Activated B cell treated with CpG ODN at 0.5 μM for 24 hours (primary cell): ENCODE data around the gene MIS18A. TPM values are rescaled to one million over a fixed set of nuclear protein-coding genes. Genes with fewer than 3 reads are reported as not detected.

ENCODE experiments used
- ATAC-seq: fragments of 200-7000 bp; cut with Tn5 transposase; one replicate; pipeline ENCODE4 v1.10.0; 2021; ENCODE audit warnings: low read depth, mild to moderate bottlenecking, moderate library complexity
- CTCF ChIA-PET: fragments of 350-600 bp; sonication (Branson Sonifier 250); formaldehyde crosslinking; loops from one replicate; lab custom pipeline; 2021; ENCODE audit warnings: antibody characterized with exemption; lab: Charles Lee
- POLR2A ChIA-PET: fragments of 350-600 bp; sonication (Branson Sonifier 250); formaldehyde crosslinking; loops from one replicate; lab custom pipeline; 2021; ENCODE audit warnings: antibody characterized with exemption; lab: Charles Lee
- DNase-seq: peaks from one replicate; pipeline ENCODE4 v3.0.0; 2022
- H3K27ac Mint-ChIP-seq: one replicate; pipeline ENCODE4 v1.8.0; 2020; ENCODE audit warnings: mixed read lengths
- H3K27me3 Mint-ChIP-seq: one replicate; pipeline ENCODE4 v1.8.0; 2021; ENCODE audit warnings: mixed read lengths
- H3K36me3 Mint-ChIP-seq: one replicate; pipeline ENCODE4 v1.8.0; 2021; ENCODE audit warnings: low read depth, mixed read lengths
- H3K4me1 Mint-ChIP-seq: one replicate; pipeline ENCODE4 v1.8.0; 2021; ENCODE audit warnings: mixed read lengths
- H3K4me3 Mint-ChIP-seq: one replicate; pipeline ENCODE4 v1.8.0; 2020; ENCODE audit warnings: mild to moderate bottlenecking, mixed read lengths
- H3K9me3 Mint-ChIP-seq: one replicate; pipeline ENCODE4 v1.8.0; 2020; ENCODE audit warnings: mixed read lengths
- intact Hi-C: fragments of 100-400 bp; cut with micrococcal nuclease; formaldehyde crosslinking; loops from one replicate; pipeline ENCODE4 v1.15.1; 2024
- total RNA-seq: library from RNA; stranded (reverse); gene quantifications from 2 replicates; pipeline ENCODE4 v1.2.3, GENCODE V29; 2022
- TF ChIP-seq, protein P1 (sequence below): fragments of 200-600 bp; IDR thresholded peaks from one replicate; pipeline ENCODE4 v1.8.0; 2022; ENCODE audit warnings: antibody characterized with exemption, mild to moderate bottlenecking

MIS18A gene
- total RNA-seq, 1 donor from 2014 or later = 7.7 TPM

DNA sequence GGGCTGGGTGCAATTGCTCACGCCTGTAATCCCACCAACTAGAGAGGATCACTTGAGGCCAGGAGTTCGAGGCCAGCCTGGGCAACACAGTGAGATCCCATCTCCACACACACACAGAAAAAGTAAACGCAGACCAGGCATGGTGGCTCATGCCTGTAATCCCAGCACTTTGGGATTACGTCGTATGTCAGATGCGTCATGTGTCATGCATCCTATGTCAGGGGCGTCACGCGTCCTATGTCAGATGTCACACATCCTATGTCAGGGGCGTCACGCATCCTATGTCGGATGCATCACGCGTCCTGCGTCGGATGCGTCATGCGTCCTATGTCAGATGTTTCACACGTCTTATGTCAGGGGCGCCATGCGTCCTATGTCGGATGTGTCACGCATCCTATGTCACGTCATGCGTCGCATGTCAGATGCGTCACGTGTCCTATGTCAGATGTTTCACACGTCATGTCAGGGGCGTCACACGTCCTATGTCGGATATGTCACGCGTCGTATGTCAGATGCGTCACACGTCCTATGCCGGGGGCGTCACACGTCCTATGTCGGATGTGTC, 21.4 kb upstream of the MIS18A start:
- intact Hi-C loops = no loop called here
- ChIA-PET POLR2A (no interaction called here), CTCF (no interaction called here)
- H3K4me3 Mint-ChIP-seq = no peak overlapping the region
- H3K9me3 Mint-ChIP-seq = no peaks in the 10 kb centered on the region
- H3K36me3 Mint-ChIP-seq = peaks cover 20% of the 10 kb centered on the region
- no peaks in the 10 kb centered on the region for H3K27me3 Mint-ChIP-seq
- ATAC-seq (no peak), DNase-seq (no peak)
- TF ChIP-seq, protein P1, sequence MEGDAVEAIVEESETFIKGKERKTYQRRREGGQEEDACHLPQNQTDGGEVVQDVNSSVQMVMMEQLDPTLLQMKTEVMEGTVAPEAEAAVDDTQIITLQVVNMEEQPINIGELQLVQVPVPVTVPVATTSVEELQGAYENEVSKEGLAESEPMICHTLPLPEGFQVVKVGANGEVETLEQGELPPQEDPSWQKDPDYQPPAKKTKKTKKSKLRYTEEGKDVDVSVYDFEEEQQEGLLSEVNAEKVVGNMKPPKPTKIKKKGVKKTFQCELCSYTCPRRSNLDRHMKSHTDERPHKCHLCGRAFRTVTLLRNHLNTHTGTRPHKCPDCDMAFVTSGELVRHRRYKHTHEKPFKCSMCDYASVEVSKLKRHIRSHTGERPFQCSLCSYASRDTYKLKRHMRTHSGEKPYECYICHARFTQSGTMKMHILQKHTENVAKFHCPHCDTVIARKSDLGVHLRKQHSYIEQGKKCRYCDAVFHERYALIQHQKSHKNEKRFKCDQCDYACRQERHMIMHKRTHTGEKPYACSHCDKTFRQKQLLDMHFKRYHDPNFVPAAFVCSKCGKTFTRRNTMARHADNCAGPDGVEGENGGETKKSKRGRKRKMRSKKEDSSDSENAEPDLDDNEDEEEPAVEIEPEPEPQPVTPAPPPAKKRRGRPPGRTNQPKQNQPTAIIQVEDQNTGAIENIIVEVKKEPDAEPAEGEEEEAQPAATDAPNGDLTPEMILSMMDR = no peak
- H3K27ac Mint-ChIP-seq = no peak overlapping the region
- no peaks in the 10 kb centered on the region for H3K4me1 Mint-ChIP-seq

DNA sequence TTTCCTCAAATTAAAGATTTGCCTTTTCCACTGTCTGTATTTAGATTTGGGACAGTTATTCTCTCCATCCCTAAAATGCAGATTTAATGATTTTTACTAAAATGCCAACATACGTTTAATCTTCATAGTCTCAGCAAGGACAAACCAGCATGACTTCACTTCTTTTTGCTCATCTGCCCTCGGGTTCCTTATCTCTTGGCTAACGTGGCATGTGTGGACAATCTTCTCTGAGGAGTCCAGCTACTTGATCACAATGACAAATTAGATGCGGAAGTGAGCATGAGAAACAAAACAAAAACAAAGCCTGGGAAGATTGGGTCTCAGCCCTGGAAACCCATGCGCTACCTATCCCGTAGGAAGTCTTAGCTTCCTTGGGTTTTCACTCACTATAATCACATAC, 20.8 kb upstream of the MIS18A start:
- no peak for ATAC-seq
- H3K9me3 Mint-ChIP-seq = no peaks in the 10 kb centered on the region
- H3K4me3 Mint-ChIP-seq = no peak overlapping the region
- POLR2A ChIA-PET = no interaction called here
- DNase-seq = no peak
- H3K36me3 Mint-ChIP-seq = peaks cover 20% of the 10 kb centered on the region
- intact Hi-C loops = no loop called here
- no peak overlapping the region for H3K27ac Mint-ChIP-seq
- CTCF ChIA-PET = no interaction called here
- H3K27me3 Mint-ChIP-seq = no peaks in the 10 kb centered on the region
- TF ChIP-seq, protein P1 = no peak
- H3K4me1 Mint-ChIP-seq = no peaks in the 10 kb centered on the region

DNA sequence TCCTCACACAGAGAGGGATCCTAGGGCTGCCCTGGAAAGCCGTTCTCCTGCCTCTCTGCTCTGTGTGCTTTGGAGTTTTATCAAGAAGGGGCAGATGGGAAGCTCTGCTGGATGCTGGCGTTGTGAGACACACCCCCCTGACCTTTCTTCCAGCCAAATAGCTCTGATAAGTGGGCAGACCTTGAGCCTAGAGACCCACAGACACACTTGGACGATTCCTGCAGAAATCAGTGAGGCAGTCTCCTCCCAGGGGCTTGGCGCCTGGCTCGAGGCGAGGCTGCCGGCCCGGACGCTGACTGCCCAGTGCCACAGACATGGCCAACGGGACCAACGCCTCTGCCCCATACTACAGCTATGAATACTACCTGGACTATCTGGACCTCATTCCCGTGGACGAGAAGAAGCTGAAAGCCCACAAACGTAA, 19.8 kb upstream of the MIS18A start, which contains the start of gene MRAP:
Gene MRAP (plus strand): TSS at position 198 of the 424 bp plus-strand sequence. CDS start 117 bp downstream, at position 315.
- ChIA-PET CTCF (no interaction called here), POLR2A (no interaction called here)
- H3K27me3 Mint-ChIP-seq = no peaks in the 10 kb centered on the region
- no peak within 1 kb of the TSS for H3K4me3 Mint-ChIP-seq
- intact Hi-C loops = no loop called here
- H3K4me1 Mint-ChIP-seq = no peaks in the 10 kb centered on the region
- no peaks in the 10 kb centered on the region for H3K9me3 Mint-ChIP-seq
- H3K36me3 Mint-ChIP-seq = peaks cover 20% of the 10 kb centered on the region
- DNase-seq (no peak), ATAC-seq (no peak)
- TF ChIP-seq, protein P1 = no peak
- peak within 1 kb of the TSS; percentile 33 for H3K27ac Mint-ChIP-seq

DNA sequence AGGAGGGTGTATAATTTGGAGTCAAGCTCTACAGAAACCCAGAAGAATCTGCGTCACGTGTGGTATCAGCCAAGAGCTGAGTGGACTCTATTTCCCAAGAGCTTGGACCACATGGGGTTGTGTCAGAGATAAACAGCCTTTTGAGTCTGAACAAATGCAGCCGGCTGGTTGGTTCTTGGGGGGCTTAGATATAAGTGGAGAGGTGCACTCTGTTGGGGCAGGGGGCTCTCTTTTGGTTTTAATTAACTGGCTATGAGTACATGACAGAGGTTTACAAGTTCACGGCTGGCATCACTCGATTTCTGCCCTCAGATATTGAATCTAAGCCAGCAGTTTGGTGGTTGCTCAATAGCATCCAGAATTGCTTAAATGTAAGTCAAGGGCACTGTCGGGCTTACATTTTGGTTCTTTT, 19.3 kb upstream of the MIS18A start:
- Mint-ChIP-seq H3K36me3 (peaks cover 20% of the 10 kb centered on the region), H3K4me3 (no peak overlapping the region), H3K27ac (no peak overlapping the region), H3K27me3 (no peaks in the 10 kb centered on the region), H3K4me1 (no peaks in the 10 kb centered on the region), H3K9me3 (no peaks in the 10 kb centered on the region)
- ATAC-seq = no peak
- DNase-seq = no peak
- intact Hi-C loops = no loop called here
- CTCF ChIA-PET = no interaction called here
- POLR2A ChIA-PET = no interaction called here
- TF ChIP-seq, protein P1 = no peak

DNA sequence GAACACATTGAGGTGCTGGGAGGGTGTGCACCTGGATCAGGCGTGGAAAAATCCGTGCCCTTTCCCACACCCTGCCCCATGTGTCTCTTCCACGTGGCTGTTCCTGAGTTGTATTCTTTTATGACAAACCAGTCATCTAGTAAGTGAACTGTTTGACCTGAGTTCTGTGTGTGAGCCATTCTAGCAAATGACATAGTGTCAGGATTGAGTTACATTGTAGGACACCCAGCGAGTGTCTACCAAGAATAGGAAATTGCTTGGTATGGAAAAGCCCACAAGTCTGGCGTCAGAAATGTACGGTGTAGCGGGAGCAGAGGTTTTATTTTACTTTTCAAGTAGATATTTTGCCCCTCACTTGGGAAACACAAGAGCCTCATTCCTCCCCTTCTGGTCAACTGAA, 18.6 kb upstream of the MIS18A start:
- CTCF ChIA-PET = no interaction called here
- no peak overlapping the region for H3K27ac Mint-ChIP-seq

More for the DNA sequence above, 18.6 kb upstream of the MIS18A start:
- intact Hi-C loops = no loop called here
- ATAC-seq (no peak), DNase-seq (no peak)
- TF ChIP-seq, protein P1 = no peak
- no peaks in the 10 kb centered on the region for H3K9me3 Mint-ChIP-seq
- H3K27me3 Mint-ChIP-seq = no peaks in the 10 kb centered on the region
- POLR2A ChIA-PET = no interaction called here
- H3K36me3 Mint-ChIP-seq = peaks cover 19% of the 10 kb centered on the region
- H3K4me1 Mint-ChIP-seq = no peaks in the 10 kb centered on the region
- H3K4me3 Mint-ChIP-seq = no peak overlapping the region
